Erythroblast (primary cell): Measurements from ENCODE around the gene TFAM.

Experiments
- GATA1 ChIP-seq: IDR thresholded peaks from 2 replicates; pipeline ENCODE4 v1.6.1; 2011; ENCODE audit warnings: low read depth, mild to moderate bottlenecking, control low read depth, low read length, moderate library complexity
- POLR2A ChIP-seq: IDR thresholded peaks from 2 replicates; pipeline ENCODE4 v1.6.1; 2011; ENCODE audit warnings: mild to moderate bottlenecking, low read length

GRCh38 chr10:58439632-58440364 lies 54.6 kb downstream of the TFAM start:
- TF ChIP-seq POLR2A (no peak), GATA1 (no peak)
